ENCODE results near the gene KBTBD3. TPM values are rescaled to one million over a fixed set of nuclear protein-coding genes. Genes with fewer than 3 reads are reported as not detected.

The KBTBD3 gene
- total and polyA plus RNA-seq, 9 donors: 4.2 to 11.9 (median 8.2) TPM

DNA sequence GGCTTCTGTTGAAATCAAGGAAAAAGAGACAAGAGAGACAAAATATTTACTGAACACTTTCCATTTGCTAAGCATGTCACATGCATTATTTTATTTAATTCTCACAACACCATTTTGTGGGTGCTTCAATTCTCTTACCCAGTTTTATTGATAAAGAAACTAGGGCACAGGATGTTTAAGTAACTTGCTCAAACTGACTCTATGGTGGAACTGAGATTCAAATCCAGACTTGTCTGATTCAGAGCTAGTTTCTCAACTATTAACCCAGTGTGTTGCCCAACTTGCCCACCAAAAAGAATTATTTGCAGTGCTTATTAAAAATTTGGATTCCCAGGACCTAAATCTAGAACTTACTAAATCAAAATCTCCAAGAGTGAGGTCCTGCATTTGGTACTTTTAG lies 33.6 kb downstream of the KBTBD3 start:
- H3K27ac ChIP-seq: no peak overlapping the region
- DNase-seq: no peak
- intact Hi-C loops (cut with DNase I): no loop called here
- H3K4me1 ChIP-seq (ENCODE audit: insufficient read depth): no peaks in the 10 kb centered on the region
- H3K4me3 ChIP-seq: no peak overlapping the region
- no peaks in the 10 kb centered on the region for H3K9me3 ChIP-seq
- no peaks in the 10 kb centered on the region for H3K27me3 ChIP-seq
- no peaks in the 10 kb centered on the region for H3K36me3 ChIP-seq
- no peak for TF ChIP-seq POLR2A (IDR thresholded peaks at IDR 0.05)
- TF ChIP-seq, protein P1, sequence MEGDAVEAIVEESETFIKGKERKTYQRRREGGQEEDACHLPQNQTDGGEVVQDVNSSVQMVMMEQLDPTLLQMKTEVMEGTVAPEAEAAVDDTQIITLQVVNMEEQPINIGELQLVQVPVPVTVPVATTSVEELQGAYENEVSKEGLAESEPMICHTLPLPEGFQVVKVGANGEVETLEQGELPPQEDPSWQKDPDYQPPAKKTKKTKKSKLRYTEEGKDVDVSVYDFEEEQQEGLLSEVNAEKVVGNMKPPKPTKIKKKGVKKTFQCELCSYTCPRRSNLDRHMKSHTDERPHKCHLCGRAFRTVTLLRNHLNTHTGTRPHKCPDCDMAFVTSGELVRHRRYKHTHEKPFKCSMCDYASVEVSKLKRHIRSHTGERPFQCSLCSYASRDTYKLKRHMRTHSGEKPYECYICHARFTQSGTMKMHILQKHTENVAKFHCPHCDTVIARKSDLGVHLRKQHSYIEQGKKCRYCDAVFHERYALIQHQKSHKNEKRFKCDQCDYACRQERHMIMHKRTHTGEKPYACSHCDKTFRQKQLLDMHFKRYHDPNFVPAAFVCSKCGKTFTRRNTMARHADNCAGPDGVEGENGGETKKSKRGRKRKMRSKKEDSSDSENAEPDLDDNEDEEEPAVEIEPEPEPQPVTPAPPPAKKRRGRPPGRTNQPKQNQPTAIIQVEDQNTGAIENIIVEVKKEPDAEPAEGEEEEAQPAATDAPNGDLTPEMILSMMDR (IDR thresholded peaks at IDR 0.05): no peak
- TF ChIP-seq EP300 (IDR thresholded peaks at IDR 0.05): no peak

DNA sequence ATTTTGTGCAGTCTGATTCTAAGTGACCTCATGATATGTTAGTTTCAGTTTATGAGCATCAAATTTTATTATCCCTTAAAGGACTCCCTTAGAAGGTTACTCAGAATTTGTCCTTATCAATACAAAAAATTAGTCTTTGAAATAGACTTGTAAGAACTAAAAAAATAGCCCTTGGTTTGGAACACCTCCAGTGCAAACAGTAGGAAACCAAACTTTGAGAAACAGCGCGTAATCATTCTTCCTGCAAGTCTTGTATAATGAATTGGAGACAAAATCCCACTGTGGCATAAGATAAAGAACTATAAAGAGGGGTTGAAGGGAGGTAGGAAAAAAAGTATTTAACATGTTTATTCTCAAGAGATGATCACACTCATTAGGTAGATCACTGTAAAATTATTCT lies 44.3 kb downstream of the KBTBD3 start:
- no peak for DNase-seq
- WGBS, 3 donors: 94 to 96% (median 96%) methylated on average over 2 of the region's 2 CpGs

GRCh38 chr11:106031936-106032335 lies 45.2 kb downstream of the KBTBD3 start:
- no peak overlapping the region for H3K27ac ChIP-seq
- no peaks in the 10 kb centered on the region for H3K27me3 ChIP-seq
- intact Hi-C loops (cut with DNase I): no loop called here
- WGBS, 3 donors: 76 to 85% (median 80%) methylated on average over 3 of the region's 3 CpGs
- DNase-seq: no peak
- no peak overlapping the region for H3K4me3 ChIP-seq
- H3K9me3 ChIP-seq: no peaks in the 10 kb centered on the region
- no peaks in the 10 kb centered on the region for H3K4me1 ChIP-seq (ENCODE audit: insufficient read depth)
- H3K36me3 ChIP-seq: no peaks in the 10 kb centered on the region
- TF ChIP-seq EP300 (IDR thresholded peaks at IDR 0.05) (no peak), POLR2A (IDR thresholded peaks at IDR 0.05) (no peak)
- TF ChIP-seq, protein P1 (IDR thresholded peaks at IDR 0.05): no peak

More for the DNA sequence above, 44.3 kb downstream of the KBTBD3 start:
- intact Hi-C loops (cut with DNase I): no loop called here
- TF ChIP-seq POLR2A (IDR thresholded peaks at IDR 0.05): no peak
- TF ChIP-seq, protein P1 (IDR thresholded peaks at IDR 0.05): no peak
- TF ChIP-seq EP300 (IDR thresholded peaks at IDR 0.05): no peak
- H3K4me1 ChIP-seq (ENCODE audit: insufficient read depth): no peaks in the 10 kb centered on the region
- no peak overlapping the region for H3K27ac ChIP-seq
- no peaks in the 10 kb centered on the region for H3K36me3 ChIP-seq
- no peaks in the 10 kb centered on the region for H3K9me3 ChIP-seq
- no peaks in the 10 kb centered on the region for H3K27me3 ChIP-seq
- no peak overlapping the region for H3K4me3 ChIP-seq

GRCh38 chr11:106031202-106031810 lies 45.8 kb downstream of the KBTBD3 start:
- no peaks in the 10 kb centered on the region for H3K4me1 ChIP-seq (ENCODE audit: insufficient read depth)
- no peaks in the 10 kb centered on the region for H3K27me3 ChIP-seq
- H3K36me3 ChIP-seq: no peaks in the 10 kb centered on the region
- DNase-seq: no peak
- TF ChIP-seq, protein P1 (IDR thresholded peaks at IDR 0.05): no peak
- TF ChIP-seq POLR2A (IDR thresholded peaks at IDR 0.05) (no peak), EP300 (IDR thresholded peaks at IDR 0.05) (no peak)
- no peaks in the 10 kb centered on the region for H3K9me3 ChIP-seq
- intact Hi-C loops (cut with DNase I): no loop called here
- no peak overlapping the region for H3K4me3 ChIP-seq
- no peak overlapping the region for H3K27ac ChIP-seq
- WGBS, 3 donors: 64 to 72% (median 64%) methylated on average over 2 of the region's 2 CpGs

Measured in ovary (tissue), 9 donors.